IPS DF 19.7 (cell line): ENCODE results near the gene R3HDM2.

Source experiments
- DNase-seq: peaks from one replicate; pipeline ENCODE4 v3.0.0-alpha.2; 2013; ENCODE audit warnings: low read depth, low spot score

The R3HDM2 gene

DNA sequence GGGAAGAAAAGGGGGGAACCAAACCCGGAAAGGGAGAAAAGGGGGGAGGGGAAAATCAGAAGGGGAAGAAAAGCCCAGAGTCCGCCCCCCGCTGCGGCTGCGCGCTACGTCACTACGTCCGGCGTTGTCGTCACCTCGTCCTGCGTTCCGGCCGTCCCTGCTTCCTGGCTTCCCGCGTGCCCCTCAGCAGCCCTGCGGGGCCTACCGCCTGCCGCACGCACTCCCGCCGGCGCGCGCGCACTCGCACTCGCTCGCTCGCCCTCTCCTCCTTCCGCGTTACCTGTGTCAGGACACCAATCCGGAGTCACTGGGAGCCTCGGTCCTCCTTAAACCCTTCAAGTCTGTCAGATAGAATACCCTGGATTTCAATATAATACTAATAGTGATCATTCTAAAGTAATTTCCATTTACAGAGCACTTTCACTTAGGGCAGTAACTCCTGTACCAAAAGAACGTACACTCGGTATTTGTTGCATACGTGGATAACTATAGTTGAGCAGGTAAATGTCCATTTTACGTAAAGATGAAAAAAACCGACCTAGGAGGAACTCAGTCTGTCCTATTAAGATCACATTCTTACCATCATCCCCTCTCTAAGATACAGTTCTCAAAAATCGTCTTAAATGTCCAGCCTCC, at the start of gene R3HDM2:
Gene R3HDM2 (minus strand): TSS at position 113 of the 636 bp plus-strand sequence. CDS start 120,615 bp downstream, outside the sequence.
- peak; percentile 78 for DNase-seq

DNA sequence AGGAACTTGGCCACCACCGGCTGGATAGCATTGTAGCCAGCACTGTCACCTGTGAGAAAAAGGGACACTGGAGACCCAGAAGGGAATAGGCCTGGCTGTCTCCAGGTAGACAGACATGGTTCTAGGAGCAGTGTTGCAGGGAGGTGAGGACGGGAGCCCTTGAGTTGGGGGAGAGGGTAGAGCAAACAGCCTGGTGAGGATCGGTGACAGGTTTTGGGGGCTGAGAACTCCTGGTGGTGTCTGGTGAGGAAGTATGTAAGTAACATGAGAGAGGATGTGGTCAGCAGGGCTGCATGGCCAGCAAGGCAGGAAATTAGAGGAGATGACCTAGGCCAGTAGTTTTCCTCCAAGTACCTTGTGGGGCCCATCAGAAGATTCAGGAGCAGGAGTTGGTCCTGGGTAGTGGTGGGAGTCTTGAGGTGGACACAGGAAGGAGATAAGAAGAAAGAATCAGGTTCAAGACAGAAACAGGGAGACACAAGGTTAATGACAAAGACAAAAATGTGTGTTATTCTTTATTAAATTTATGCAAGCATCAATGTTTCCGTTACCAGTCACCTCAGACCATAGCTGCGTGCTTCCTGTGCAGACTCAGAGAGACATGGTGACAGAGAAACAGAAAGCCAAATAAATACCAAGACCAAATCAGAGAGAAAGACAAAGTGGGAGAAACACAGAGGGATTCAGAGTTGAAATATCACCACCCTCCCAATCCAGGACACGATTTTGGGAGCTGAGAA, 48.7 kb upstream of the R3HDM2 start, which contains the start of gene ARHGAP9:
Gene ARHGAP9 (minus strand): TSS at position 491 of the 740 bp plus-strand sequence. CDS start 460 bp downstream, at position 31.
- DNase-seq, result no peak

DNA sequence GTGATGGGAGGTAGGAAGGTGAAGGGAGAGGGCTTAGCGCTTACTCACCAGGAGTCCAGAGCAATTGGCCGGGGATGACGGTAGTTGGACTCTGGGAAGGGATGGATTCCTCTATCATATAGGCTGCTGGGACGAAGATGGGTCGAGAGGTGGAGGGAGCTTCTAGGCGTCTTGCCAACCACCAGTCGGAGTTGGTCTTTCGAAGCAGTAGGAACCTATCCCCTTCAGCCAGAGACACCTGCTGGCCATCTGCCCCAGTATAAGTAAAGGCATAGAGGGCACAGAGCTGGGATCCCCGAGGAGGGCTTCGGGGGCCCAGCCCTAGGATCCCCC, 48.2 kb upstream of the R3HDM2 start:
- no peak for DNase-seq

DNA sequence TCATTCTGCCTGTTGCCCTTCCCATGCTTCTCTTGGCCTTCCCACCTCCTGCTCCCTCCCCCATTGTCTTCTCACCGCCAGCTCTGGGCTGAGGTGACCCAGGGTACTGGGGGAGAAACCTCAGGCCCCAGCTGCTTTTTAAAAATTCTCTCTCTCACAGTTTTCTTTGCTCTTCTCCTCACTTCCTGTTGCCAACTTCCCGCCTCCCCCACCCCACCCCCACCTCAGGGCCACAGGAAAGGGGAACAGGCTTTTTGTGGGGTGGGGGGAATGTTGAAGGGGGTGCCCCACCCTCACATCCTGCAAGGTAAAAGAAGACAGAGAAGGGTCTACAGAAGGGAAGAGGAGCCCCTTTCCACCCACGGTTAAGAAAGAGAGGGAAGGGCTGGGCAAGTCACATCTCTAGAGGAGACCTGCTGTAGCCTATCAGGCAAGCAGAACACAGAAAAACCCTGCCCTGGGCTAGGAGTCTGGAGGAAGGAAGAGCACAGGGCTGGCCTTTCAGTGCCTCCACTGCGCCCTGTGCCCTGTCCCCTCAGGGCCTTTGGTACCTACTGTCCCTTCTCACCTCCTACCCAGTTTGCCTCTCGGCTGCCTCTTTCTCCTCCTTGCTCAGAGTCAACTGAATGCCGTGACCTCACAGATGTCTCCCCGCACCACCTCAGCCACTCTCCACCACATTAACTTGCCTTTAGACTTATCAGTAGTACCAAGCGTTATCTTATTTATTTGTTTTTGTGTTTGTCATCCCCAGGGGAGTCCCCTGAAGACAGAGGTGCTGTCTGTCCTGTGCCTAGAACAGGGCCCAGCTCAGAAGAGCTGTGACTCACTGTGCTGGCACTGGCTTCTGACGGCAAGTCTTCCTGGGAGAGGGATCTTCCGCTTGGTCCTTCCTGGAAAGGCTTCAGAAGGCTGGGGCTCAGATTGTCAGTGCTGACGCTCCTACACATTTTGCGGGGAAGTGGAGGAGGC, 47.2 kb upstream of the R3HDM2 start:
- DNase-seq, result no peak

DNA sequence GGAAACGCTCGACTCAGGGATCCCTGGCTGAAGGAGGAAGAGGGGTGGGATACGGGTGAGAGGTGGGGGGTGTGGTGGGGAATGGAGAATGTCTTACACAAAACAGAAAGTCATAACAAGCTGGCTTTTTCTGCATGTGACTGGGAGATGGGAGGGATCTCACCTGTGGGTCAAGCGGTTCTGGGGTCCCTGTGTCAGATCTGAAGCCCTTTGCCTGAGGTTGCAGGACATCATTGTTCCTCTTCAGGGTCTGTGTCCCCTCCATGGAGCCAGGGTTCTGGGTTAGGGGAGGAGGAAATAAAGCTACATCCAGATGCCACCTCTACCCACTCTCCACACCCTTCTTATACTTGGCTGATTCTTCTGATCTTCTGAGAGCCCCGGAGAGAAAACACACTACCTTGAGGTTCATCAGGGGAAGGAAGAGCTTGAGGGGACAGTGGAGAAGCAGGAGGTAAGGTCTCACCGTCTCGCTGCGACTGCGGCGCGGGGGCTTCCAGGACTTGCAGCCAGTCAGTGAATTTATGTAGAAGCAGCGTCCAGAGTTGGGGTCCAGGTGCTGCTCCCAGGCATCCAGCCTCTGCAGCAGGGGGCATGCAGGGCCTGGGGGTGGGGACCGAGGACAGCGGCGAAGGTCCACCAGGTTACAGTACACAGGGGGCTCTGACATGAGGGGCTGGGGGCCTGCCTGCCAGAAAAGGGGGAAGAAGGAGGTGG, 46.3 kb upstream of the R3HDM2 start:
- DNase-seq, result no peak

DNA sequence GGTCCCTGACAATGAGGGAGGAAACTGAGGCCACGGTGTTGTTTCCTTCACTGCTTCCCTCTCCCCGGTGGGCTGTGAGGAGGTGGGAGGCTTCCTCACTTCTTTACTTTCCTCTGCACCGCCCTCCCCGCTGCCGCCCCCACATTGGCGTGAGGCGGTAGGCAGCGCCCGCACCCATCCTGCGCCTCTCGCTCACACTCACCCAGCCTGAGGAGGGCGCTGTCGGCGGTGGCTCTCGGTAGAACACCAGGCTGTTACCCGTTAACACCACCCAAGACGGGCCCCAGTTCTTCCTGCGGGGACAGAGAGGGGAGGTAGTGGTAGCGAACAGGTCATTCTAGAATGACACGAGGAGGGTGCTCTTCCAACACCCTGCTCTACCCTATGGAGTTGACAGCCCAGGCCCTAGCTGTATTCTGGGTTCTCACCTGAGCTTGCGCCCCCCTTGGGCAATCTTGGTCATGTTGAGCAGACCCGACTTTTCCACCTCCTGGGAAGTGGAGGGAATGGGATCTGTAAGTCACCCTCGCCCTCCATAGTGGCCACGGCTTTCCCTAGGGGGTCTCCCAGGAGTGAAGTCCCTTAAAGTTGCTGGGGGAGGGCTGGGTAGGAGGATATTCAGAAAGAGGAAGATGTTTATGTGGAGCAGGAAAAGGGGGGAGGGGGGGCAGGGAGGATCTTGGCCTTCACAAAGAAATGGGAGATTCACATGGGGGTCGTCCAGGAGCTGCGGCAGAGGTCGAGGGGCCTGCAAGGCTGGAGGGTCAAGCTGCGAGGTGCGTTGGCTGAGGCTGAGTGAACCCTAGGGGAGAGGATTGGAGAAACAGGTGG, 45.5 kb upstream of the R3HDM2 start:
- no peak for DNase-seq

DNA sequence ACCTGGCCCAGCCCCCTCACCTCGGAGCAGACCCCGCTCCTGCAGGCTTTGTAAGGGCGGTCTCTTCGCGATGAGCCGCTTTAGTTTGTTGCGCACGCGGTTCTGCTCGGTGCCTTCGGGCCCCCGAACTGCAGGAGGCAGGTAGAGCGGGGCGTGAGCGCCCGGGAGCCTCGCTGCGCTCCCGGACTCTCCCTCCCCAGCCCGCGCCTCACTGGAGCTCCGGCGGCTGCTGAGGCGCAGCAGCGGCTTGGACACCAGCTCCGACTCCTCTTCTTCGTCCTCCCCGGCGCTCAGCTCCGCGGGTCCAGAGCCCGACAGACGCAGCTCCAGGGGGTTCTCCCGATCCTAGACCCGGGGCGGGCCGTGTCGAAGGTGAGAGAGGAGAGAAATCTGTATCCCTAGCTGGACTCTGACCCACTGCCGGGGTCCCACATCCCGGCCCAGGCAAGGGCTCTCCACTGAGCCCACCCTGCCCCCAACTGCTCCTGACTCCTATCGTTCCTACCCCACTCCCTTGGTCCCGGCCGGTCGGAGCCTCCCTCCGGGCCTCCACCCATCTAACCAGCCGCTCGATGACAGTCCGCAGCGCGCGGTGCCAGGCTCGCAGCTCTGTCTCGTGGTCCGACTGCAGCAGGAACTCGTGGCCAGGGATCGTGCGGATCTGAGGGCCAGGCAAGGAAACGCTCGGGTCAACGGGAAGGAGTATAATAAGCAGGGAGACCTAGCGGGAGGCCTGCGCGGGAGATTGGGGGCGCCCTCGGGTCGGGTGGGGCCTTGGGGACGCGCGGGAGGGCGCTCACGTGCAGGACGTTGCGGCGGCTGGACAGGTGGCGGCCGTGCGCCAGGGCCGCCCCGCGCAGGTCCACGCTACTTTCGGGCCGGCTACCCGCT, 44.7 kb upstream of the R3HDM2 start:
- DNase-seq, result no peak

DNA sequence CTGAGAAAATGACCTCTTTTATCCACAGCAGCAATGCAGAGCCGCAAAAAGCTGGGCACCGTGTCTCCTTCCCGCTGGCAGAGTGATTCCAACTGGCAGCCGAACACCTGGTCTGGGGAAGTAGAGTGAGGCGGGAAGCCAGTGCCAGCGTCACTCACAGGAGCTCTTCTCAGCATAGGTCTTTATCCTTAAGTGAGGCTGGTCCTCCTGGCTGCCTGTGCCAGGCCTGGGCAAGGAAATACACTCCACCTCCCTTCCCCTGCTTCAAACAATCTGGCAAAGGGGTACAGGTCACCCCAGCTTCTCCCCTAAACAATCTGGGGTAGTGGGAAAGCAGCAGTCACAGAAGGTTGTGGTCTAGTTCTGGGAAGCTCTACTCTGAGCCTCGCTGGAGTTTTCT, 44.0 kb upstream of the R3HDM2 start:
- DNase-seq, result no peak

DNA sequence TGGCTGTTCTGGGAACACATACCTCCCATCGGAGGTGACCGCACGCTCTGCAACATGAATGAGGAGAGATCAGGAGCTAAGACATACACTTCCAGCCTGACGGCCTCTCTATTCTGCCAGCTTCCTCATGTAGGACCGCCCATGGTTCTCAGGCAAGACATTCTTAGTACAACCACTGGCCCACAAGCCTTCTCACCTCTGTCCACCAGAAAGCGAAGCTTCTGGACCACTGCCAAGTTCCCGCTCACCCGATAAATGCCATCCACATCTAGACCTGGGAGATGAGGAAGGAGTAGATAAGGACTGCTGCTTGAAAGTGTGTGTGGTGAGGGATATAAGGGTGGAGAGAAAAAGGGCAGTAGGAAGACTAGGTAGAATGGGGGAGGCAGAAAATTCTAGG, 43.6 kb upstream of the R3HDM2 start:
- DNase-seq, result no peak

DNA sequence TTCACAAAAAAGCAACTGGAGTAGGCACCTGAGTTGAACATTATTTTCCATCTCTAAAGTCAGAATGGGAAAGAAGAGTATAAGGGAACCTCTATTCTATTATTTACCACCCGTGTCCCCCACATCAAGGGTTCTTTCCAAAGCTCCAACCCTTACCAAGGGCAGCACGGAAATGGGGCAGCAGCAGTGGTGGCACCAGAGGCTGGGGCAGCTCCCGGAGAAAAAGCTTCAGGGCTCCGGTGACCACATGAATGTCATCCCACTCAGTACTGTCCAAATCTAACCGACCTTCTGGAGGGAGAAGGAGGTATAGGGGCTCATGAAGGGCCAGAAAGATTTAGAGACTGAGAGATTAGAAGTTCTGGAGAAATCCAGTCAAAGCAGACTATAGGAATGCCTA, 43.0 kb upstream of the R3HDM2 start:
- no peak for DNase-seq

DNA sequence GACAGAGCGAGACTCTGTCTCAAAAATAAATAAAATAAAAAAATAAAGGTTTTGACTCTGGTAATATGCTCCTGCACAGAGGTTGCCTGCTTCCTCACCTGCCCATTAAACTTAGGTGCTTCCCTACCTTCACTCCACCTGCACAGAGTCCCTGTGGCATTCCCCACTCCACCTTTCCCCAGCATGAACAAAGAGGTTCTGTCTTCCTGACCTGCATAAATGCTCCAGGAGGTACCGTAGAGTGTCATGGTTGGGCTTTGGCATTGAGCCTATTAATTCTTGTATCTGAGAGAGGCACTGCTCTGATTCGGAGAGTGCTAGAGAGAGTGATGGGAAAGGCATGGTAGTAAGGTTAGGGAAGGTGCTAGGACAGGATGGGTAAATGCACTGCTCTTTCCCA, 42.5 kb upstream of the R3HDM2 start:
- no peak for DNase-seq

DNA sequence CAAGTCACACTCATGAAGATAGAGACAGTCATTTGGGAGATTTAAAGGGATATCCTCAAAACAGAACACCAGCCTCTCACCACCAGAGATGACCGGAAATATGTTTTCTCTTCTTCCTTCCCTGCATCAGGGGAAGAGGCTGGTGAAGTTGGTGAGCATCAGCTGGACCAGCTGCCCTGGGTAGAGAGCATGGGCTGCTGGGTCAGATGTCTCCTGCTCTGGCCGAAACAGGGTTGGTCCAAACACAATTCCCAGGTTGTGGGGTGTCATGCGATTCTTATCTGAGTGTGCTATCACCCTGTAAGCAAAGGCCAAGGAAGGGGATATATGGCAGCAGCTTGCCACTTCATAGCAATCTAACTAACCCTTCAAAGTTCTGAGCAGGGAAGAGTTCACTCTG, 41.5 kb upstream of the R3HDM2 start:
- DNase-seq, result no peak

DNA sequence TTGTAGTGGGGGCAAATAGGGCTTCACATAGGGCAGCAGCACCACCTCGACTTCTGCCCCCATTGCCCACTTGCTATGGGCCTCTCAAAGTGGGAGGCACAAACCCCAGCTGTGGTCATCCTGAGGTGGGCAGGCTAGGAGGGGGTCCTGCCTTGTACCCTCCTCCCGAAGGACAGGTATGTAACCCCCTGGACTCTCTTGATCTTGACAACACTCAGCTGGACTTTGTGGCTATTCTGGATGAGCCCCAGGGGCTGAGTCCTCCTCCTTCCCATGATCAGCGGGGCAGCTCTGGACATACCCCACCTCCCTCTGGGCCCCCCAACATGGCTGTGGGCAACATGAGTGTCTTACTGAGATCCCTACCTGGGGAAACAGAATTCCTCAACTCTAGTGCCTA, 40.8 kb upstream of the R3HDM2 start:
- DNase-seq, result no peak

DNA sequence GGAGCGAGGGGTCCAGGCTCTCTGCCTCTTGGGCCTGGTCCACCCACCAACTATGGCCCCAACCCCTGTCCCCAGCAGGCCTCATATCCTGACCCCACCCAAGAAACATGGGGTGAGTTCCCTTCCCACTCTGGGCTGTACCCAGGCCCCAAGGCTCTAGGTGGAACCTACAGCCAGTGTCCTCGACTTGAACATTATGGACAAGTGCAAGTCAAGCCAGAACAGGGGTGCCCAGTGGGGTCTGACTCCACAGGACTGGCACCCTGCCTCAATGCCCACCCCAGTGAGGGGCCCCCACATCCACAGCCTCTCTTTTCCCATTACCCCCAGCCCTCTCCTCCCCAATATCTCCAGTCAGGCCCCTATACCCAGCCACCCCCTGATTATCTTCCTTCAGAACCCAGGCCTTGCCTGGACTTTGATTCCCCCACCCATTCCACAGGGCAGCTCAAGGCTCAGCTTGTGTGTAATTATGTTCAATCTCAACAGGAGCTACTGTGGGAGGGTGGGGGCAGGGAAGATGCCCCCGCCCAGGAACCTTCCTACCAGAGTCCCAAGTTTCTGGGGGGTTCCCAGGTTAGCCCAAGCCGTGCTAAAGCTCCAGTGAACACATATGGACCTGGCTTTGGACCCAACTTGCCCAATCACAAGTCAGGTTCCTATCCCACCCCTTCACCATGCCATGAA, 40.3 kb upstream of the R3HDM2 start:
- no peak for DNase-seq

DNA sequence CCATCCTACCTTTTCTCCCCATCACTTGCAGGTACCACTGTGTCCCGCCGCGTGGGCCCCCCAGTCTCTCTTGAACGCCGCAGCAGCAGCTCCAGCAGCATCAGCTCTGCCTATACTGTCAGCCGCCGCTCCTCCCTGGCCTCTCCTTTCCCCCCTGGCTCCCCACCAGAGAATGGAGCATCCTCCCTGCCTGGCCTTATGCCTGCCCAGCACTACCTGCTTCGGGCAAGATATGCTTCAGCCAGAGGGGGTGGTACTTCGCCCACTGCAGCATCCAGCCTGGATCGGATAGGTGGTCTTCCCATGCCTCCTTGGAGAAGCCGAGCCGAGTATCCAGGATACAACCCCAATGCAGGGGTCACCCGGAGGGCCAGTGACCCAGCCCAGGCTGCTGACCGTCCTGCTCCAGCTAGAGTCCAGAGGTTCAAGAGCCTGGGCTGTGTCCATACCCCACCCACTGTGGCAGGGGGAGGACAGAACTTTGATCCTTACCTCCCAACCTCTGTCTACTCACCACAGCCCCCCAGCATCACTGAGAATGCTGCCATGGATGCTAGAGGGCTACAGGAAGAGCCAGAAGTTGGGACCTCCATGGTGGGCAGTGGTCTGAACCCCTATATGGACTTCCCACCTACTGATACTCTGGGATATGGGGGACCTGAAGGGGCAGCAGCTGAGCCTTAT, 39.6 kb upstream of the R3HDM2 start:
- no peak for DNase-seq

DNA sequence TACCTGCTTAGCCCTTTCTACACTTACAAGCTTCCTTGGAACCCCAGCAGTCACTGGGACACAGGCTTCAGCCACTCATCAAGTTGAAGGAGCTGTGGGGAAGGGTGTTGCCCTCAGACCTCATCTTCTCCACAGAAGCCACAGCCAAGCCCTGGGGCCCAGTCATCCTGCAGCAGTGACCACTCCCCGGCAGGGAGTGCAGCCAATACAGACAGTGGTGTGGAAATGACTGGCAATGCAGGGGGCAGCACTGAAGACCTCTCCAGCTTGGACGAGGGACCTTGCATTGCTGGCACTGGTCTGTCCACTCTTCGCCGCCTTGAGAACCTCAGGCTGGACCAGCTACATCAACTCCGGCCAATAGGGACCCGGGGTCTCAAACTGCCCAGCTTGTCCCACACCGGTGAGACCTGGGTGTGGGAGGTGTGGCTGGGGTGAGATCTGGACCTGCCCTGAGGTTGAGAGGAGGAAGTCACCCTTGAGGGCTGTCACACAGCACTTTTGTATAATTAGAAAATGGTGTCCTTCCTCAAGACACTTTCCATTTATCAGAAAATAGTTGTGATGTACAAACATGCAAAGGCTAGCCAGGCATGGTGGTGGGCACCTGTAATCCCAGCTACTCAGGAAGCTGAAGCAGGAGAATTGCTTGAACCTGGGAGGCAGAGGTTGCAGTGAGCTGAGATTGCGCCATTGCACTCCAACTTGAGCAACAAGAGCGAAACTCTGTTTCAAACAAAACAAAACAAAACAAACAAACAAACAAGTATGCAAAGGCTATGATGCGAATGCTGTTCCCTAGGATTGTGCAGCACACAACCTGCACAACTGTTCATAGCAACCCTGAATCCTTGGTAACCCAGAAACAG, 38.7 kb upstream of the R3HDM2 start:
- DNase-seq, result no peak

DNA sequence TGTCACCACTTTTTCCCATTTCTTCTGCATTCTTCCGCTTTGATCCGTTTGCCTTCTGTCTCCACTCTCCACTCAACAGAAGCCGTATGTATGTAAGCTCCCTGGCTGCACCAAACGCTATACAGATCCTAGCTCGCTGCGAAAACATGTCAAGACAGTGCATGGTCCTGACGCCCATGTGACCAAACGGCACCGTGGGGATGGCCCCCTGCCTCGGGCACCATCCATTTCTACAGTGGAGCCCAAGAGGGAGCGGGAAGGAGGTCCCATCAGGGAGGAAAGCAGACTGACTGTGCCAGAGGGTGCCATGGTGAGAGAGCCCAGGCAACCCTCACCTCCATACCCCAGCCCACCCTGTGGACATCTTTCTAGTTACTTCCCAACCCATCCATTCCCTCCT, 37.1 kb upstream of the R3HDM2 start:
- no peak for DNase-seq
